ENCODE data around the gene TCF12. TPM values are rescaled to one million over a fixed set of nuclear protein-coding genes. Genes with fewer than 3 reads are reported as not detected.

Gene TCF12
- total and polyA plus RNA-seq, 2 donors (not counting 3 experiments of a cell fraction or from before 2014, with no cell fraction given): 72.1 to 133 TPM

GRCh38 chr15:57003418-57003817, 85.0 kb downstream of the TCF12 start:
- Histone ChIP-seq H3K4me3 (replicated peaks in 1 of 3; ENCODE audit: insufficient read depth in 1 of 3, low read depth in 1 of 3, low read length in 3 of 3) (no peak overlapping the region), H3K27ac (ENCODE audit: insufficient read depth, low read depth, low read length) (no peak overlapping the region), H3K27me3 (ENCODE audit: control insufficient read depth in 2 of 2, insufficient read depth in 2 of 2, low read length in 2 of 2) (no peaks in the 10 kb centered on the region), H2AFZ (ENCODE audit: low read depth, low read length) (no peak overlapping the region), H3K9ac (replicated peaks; ENCODE audit: extremely low read depth, insufficient read depth, low read length) (no peak overlapping the region), H4K20me1 (replicated peaks; ENCODE audit: control insufficient read depth, extremely low read depth, insufficient read depth, low read length) (peaks cover 3% of the 10 kb centered on the region), H3K79me2 (ENCODE audit: control insufficient read depth, insufficient read depth, low read length) (peaks cover 66% of the 10 kb centered on the region), H3K36me3 (ENCODE audit: control insufficient read depth in 2 of 2, extremely low read depth in 1 of 2, insufficient read depth in 2 of 2, low read length in 2 of 2) (no peaks in the 10 kb centered on the region), H3K4me1 (ENCODE audit: control insufficient read depth, extremely low read depth, insufficient read depth, low read length) (peaks cover 3% of the 10 kb centered on the region), H3K9me3 (replicated peaks; ENCODE audit: control insufficient read depth, insufficient read depth, low read length) (no peaks in the 10 kb centered on the region), H3K9me1 (replicated peaks; ENCODE audit: control insufficient read depth, extremely low read depth, insufficient read depth, low read length) (no peaks in the 10 kb centered on the region), H3K4me2 (ENCODE audit: insufficient read depth, low read length) (no peak overlapping the region)
- BruUV-seq (replicated peaks): no TSS peak
- POLR2A ChIA-PET: no interaction called here
- DNase-seq (ENCODE audit: low read depth, low spot score) (peak; percentile 42), FAIRE-seq (peak; percentile 54)
- dilution Hi-C loops (cut with MboI; ENCODE audit: extremely low pct_ligation_motif_present, low sequenced_read_pairs) (no loop called here), intact Hi-C loops (cut with micrococcal nuclease) (no loop called here)
- CTCF ChIA-PET: interaction anchor here (0.9 to 1.4 kb wide), 6 partner anchors 9 to 507 kb away, joined by 3 to 4 read pairs (median 3); no protein-coding TSS in a partner anchor
- TF ChIP-seq EZH2 (IDR thresholded peaks at IDR 0.05; ENCODE audit: borderline replicate concordance, low read depth, low read length, severe bottlenecking) (no peak), POLR2A (IDR thresholded peaks at IDR 0.05; ENCODE audit: low read depth, low read length) (no peak), MAX (IDR thresholded peaks at IDR 0.05; ENCODE audit: insufficient read depth, insufficient read length) (no peak), FOS (IDR thresholded peaks at IDR 0.05; ENCODE audit: borderline replicate concordance, insufficient read depth, low read length) (peak; percentile 13), JUN (IDR thresholded peaks at IDR 0.05; ENCODE audit: borderline replicate concordance, insufficient read depth, insufficient read length, low read depth) (no peak)

- peaks cover 5% of the 10 kb centered on the region for H4K20me1 ChIP-seq (replicated peaks; ENCODE audit: control insufficient read depth, extremely low read depth, insufficient read depth, low read length)
- ChIA-PET POLR2A (no interaction called here), CTCF (interaction anchor here (0.9 kb wide), 1 partner anchor 28 kb away, joined by 3 read pairs; no protein-coding TSS in a partner anchor)
- H2AFZ ChIP-seq (ENCODE audit: low read depth, low read length): no peak overlapping the region
- TF ChIP-seq POLR2AphosphoS5 (IDR thresholded peaks at IDR 0.05; ENCODE audit: insufficient read depth, low read depth, low read length) (no peak), CTCF (IDR thresholded peaks at IDR 0.05; ENCODE audit: extremely low read depth in 1 of 2, insufficient read depth in 1 of 2, low read depth in 1 of 2, low read length in 2 of 2) (no peak), FOS (IDR thresholded peaks at IDR 0.05; ENCODE audit: borderline replicate concordance, insufficient read depth, low read length) (no peak), EZH2 (IDR thresholded peaks at IDR 0.05; ENCODE audit: borderline replicate concordance, low read depth, low read length, severe bottlenecking) (no peak), MAX (IDR thresholded peaks at IDR 0.05; ENCODE audit: insufficient read depth, insufficient read length) (no peak), JUN (IDR thresholded peaks at IDR 0.05; ENCODE audit: borderline replicate concordance, insufficient read depth, insufficient read length, low read depth) (no peak), POLR2A (IDR thresholded peaks at IDR 0.05; ENCODE audit: low read depth, low read length) (no peak), MYC (IDR thresholded peaks at IDR 0.05; ENCODE audit: low read depth, low read length) (no peak), GATA2 (IDR thresholded peaks at IDR 0.05; ENCODE audit: insufficient read depth, insufficient read length, low read depth, low read length) (no peak)
- dilution Hi-C loops (cut with MboI; ENCODE audit: extremely low pct_ligation_motif_present, low sequenced_read_pairs) (no loop called here), intact Hi-C loops (cut with micrococcal nuclease) (no loop called here)
- no peaks in the 10 kb centered on the region for H3K27me3 ChIP-seq (ENCODE audit: control insufficient read depth in 2 of 2, insufficient read depth in 2 of 2, low read length in 2 of 2)
- H3K9me3 ChIP-seq (replicated peaks; ENCODE audit: control insufficient read depth, insufficient read depth, low read length): no peaks in the 10 kb centered on the region
- BruUV-seq (replicated peaks): no TSS peak
- H3K4me3 ChIP-seq (replicated peaks in 1 of 3; ENCODE audit: insufficient read depth in 1 of 3, low read depth in 1 of 3, low read length in 3 of 3): no peak overlapping the region
- no peak overlapping the region for H3K9ac ChIP-seq (replicated peaks; ENCODE audit: extremely low read depth, insufficient read depth, low read length)
- no peak overlapping the region for H3K27ac ChIP-seq (ENCODE audit: insufficient read depth, low read depth, low read length)
- H3K36me3 ChIP-seq (ENCODE audit: control insufficient read depth in 2 of 2, extremely low read depth in 1 of 2, insufficient read depth in 2 of 2, low read length in 2 of 2): no peaks in the 10 kb centered on the region
- peaks cover 3% of the 10 kb centered on the region for H3K4me1 ChIP-seq (ENCODE audit: control insufficient read depth, extremely low read depth, insufficient read depth, low read length)
- no peak for FAIRE-seq
- no peaks in the 10 kb centered on the region for H3K9me1 ChIP-seq (replicated peaks; ENCODE audit: control insufficient read depth, extremely low read depth, insufficient read depth, low read length)
- no peak for DNase-seq (ENCODE audit: low read depth, low spot score)
- no peak overlapping the region for H3K4me2 ChIP-seq (ENCODE audit: insufficient read depth, low read length)
- peaks cover 74% of the 10 kb centered on the region for H3K79me2 ChIP-seq (ENCODE audit: control insufficient read depth, insufficient read depth, low read length)
Observed at GRCh38 chr15:57005244-57005643, 86.8 kb downstream of the TCF12 start.
